Kidney glomerular epithelial cell (primary cell): Measurements from ENCODE around the gene PGF.

Experiments
- DNase-seq: peaks from one replicate; lab custom pipeline; 2025; lab: John Stamatoyannopoulos, UW

PGF gene

DNA sequence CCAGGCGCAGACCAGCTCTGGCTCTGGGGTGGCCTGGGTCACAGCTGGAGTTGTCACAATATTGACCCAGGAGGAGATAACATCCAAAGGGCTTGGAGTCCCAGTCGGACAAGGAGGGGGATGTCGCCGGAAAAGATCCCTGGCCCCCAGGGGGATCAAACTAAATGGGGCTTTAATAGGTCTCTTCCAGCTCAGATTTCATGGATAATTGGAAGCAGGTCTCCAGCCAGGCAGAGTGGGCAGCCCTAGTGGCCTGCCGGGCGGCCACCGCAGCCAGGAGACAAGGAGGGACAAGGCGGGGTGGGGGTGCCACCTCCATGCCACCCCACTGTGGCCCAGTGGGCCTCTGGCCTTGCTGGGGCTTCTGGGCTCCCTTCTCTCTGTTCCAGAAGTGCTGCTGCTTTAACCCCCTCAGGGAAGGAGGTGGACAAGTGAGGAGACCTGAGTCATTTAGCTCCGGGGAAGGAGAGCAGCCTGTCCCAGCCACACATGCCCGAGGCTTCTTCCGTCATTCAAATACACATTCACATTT is 23.1 kb upstream of the PGF start:
- no peak for DNase-seq

DNA sequence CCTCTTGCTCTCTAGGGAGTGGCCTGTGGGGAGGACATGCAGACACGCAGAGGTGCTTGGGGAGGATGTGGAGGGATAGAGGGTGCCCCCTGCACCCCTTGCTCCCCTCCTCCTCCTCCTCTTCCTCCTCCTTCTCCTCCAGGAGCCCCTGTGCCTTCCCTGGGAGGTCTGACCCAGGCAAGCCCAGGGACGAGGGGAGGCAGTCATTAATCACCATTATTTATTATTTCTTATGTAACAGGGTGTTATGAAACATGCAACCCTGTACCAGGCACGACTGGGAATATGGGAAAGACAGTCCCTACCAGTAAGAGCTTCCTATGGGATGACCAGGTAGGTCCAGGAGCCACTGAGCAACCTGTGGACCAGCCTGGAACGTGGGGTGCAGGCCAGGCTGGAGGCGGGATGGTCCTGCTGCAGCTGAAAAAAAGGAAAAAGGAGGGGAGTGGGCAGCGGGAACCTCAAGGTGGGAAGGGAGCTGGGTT is 22.5 kb upstream of the PGF start:
- no peak for DNase-seq

DNA sequence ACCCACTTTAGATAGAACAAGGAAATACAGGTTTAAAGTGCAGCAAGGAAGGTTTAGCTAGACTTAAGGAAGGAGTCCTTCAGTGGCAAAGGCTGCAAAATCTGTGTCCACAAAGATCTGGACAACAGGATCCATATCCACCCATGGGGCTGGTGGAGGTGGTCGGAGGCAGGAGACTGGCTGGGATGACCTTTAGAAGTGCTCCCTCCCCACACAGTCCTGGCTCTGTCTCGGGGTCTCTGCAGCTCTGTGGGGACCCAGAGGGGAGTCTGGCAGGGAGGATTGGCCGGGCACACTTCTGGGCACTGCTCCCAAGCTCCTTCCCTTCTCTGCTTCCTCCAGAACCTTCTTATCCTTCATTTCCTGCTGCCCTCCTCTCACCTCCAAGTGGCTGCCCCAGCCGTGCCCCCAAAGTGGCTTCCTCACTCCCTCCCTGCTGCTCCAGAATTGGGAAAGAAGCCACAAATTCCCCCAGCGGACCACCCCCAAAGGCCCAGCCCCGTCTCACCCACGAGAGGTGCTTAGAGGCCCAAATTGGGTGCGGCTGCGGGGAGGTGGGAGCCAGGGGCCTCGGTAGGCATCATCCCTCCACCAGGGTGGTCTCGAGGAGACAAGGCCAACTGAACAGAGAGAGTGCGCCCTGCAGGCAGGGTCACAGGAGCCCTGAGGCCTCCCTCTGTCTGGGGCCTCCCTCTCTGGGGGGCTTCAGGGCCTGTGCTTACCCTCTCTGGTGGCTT is 21.9 kb upstream of the PGF start:
- no peak for DNase-seq

DNA sequence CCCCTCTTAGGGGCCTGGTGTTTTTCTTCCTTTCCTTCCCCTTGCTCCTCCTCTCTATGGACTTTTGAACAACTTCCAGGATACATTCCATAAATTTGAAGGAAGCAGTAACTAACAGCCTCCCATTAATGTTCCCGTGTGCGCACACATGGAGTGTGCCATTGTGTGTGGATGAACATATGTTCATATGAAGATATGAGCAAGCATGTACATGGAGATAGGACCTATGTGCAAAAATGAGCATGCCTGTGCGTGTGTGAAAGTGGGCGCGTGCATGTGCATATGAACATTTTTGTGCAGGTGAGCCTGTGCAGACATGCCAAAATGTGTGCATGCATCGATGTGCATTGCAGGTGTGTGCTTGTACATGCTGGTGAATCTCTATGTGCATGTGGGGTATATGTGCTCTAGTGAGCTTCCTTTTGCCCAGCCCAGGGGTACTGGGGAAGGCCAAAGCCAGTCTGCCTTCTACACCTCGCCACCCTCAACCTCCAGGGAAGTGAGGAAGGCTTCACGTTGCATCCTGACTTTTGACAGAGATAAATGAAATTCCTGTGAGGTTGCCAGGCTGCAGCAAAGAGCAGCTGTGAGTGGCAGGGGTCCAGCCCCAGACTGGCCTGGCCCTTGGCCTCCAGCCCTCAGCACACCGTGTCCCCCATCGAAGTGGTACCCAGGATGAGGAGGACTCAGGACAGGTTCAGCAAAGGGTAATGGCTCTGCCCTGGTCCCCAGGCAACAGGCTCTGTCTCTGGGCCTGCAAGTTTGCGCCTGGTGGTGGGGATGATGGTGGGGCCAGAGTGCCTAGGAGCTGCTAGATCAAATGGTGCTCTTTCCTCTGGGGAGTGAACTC is 21.1 kb upstream of the PGF start:
- no peak for DNase-seq

DNA sequence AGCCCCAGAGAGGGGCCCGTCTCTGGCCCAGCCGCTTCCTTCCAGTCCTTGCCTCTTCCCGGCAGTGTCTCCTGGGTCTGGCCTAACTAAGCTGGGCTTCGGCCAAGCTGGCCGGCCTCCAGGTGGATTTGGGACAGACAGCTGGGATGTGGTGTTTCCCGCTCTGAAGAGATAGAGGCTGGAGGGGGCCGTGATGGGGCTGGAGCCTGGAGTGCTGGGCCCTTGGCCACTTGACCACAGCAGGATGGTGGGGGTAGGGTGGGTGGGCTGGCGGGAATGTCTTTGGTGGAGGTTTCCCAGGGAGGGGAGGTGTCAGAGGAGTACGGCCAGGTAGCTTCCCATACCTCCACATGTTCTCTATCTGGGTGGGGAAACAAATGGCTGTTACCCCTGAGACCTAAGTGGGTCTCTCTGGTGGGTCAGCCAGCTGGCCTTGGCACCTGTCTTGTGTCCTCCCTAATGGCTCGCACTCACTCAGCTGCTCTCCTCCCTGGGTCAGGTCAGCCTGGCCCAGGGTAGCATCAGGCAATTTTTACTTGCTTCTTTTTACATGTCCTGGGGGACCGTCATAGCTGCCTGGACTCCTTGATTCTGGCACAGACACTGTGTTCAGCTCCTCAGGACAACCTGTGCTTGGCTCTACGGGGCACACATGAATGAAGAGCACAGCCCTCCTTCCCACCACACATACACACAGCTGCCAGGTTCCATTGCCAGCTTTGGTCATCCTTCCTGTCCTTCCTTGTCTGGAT is 19.8 kb upstream of the PGF start:
- DNase-seq, result no peak

DNA sequence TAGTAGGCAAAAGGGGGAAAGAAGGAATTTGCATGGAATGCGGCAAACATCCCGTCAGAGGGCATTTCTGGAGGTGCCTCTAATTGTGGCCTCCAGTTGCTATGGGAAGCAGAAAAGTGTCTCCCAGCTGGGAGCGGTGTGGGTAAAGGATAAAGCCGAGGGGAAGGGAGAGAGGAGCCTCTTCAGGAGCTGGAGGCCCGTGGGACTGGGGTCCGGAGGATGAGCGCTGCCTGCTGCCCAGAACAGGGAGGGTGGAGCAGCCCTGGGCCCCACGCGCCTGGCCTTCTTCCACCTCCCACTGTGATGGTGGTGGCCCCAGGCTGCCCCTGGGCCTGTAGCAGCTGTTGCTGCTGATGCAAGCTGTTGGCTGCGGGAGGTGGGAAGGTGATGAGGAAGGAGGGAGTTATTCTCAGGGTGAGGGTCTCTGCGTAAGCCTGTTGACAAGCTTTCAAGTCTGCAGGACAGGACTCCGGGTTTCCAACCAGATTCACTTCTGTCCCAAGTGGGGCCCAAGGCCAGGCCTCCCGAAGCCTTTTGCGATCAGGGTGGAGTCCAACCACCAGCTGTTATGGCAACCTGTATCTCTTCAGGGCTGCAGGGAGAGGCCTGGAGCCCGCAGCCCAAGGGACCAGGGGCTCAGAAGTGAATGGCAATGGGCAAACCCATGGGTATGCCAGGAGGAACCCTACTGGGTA is 19.1 kb upstream of the PGF start:
- DNase-seq, result no peak

DNA sequence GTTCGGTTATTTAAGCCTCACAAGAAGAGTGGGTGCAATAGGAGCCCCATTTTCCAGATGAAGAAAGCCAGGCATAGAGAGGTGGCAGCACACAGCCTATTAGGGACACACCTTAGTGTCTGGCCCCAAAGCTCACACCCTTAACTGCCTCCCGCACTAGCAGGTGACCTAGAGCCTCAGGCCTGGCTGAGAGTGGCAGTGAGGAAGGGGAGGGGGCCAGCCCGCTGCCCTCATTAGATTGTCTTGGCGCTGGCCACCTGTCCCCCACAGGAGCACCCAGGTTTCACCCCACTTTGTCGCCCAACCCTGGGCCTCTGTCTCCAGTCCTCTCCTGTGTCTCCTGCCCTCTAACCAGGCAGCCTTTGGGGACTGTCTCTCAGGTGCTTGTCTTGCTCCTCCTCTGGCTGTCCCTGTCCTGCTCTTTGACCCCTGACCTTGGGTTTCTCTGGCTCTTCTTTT is 18.5 kb upstream of the PGF start:
- no peak for DNase-seq

DNA sequence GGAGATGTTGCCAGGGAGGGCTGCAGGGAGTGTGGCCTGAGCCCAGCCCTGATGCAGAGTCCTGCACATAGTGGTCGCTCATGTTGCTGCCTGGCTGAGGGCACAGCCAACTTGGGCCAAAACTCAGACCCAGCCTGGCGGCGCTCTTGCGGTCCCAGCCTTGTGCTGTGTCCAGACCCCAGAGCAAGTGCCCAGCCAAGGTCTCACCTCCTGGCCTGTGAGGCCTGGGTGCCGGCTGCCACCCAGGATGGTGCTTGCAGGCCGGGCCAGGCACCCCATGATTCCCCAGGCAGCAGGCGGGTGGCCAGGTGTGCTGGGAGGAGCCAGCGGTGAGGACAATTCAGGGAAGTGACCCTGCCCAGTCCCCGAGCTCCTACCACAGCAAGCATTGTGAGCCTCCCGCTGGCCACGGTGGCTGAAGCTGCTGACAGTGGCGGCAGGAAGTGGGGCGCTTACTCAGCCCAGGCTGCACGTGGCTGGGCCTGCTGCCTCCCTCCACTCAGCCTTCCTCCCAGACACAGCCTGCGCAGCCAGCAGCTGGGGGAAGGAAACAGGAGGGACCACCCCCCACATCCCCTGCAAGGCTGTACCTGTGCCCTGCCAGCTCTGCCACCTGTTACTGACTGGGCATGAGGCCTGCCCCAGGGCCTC is 17.7 kb upstream of the PGF start:
- DNase-seq, result no peak

DNA sequence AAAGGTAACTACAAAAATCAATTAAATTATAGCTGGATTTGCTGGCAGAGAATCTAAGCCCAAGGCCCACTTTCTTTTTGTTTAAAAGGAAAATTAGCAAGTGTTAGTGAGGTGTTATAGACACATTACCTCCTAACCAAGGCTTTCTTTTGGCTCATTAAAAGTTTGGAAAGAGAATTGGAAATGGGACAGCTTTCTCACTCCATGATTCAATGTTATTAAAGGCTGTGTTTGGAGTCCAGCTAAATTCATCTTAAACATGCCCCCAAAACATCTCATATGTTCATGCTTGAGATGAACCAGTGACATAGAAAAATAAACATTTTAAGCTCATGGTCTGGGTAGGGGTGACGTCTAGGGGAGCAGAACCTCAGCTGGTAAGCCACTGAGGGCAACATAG is 13.4 kb upstream of the PGF start:
- no peak for DNase-seq

DNA sequence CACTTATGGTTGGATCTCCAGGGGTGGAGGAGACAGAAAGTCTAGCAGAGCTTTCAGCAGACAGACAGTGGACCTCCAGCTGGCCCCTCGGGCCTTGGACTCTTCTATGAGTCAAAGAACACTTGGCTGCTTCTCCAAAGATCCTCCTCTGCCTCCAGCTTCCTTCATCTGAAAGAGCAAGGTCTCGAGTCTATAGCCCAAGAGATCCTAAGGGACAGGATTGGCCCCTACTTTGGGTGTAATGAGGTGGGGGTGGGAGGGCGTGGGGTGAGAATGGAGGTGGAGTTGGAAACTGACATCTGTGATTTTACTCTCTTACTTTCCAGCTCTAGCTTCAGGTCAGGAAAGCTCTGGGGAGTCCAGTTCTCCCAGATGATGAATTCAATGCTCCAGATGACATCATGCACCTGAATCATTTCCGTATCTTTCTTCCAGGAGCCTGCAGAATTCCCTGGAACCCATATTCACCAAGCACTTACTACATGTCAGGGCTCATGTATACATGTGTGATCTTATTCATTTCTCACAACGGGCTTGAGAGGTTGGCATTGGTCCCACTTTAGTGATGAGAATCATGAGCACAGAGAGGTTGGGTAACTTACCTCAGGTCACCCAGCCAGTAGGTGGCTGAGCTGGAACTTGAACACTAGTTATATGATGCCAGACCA is 10.2 kb upstream of the PGF start:
- DNase-seq, result no peak

DNA sequence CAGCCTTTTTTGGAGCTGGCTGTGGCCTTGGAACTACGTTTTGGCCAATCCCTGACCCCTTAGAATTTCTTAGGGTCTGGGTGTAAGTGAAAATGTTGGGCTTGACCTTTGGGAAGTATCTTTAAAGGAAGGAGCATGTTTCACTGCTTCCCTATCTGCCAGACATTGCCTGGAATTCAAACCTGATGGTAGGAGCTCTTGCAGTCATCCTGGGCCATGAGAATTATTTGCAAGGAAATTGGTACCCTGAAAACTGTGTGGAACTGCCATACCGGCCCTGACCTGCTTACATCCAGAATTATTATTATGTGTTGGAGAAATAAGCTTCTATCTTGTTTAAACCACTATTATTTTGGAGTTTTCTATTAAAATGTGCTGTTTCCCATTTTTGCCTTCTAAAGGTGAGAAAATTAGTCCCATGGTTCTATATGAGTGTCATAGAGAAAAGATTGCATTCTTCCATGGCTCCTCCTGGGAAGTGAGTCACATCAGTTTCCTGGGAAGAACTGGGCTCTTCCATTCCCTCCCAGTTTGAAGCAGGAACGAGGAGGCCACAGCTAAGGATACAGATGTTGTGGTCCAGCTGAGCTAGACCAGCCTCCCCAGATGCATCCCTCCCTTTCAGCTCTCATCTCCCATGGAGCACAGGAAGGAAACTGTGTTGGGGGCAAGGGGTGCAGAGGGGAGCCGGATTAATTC is 9.5 kb upstream of the PGF start:
- no peak for DNase-seq

DNA sequence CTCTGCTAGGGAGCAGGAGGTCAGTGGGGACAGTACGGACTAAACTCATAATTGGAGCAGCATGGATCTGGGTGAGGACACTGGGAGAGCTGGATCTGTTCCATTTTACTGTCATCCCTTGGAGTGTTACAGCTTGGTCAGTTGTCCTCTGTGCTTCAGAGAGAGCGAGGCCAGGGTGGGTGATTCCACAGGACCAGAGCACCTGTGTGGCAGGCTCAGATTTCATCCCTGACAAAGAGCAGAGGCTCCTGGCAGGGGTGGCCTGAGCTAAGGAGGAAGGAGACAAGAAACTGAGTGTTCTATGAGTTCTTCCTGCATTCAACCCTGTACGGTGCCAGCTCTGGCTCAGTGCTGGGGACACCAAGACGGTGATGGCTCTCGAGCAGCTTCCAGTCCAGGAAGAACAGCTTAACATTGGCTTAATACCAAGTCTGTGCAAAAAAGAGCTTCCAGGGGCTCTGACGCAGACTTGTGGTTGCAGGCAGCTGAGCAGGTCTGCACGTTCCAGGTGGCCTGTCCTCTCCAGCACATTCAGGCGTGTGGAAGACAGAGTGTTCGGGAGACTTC is 8.4 kb upstream of the PGF start:
- no peak for DNase-seq

DNA sequence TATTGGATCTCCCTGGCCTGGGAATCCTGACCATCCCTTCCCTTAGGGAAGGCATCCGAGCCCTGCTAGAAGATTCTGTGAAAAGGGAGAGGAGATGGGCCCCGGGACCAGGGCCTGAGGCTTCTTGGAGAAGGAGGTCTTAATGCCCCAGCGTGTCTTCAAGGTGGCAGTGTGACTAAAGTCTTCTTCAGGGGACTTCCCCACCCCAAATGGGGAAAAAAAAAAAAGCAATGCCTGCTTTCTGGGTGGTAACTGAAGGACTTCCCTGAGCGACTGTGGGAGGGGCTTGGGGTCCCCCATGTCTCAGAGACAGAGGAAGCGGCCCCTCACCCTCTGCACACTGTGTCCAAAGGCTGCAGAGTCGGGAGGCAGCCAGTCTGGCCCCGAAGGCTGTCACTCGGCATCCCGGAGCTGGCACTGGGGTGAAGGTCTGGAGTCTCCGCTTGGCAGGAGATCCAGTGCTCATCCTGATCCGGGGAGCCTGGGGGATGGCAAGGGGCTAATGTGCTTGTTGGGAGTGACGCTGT is 7.8 kb upstream of the PGF start:
- no peak for DNase-seq

DNA sequence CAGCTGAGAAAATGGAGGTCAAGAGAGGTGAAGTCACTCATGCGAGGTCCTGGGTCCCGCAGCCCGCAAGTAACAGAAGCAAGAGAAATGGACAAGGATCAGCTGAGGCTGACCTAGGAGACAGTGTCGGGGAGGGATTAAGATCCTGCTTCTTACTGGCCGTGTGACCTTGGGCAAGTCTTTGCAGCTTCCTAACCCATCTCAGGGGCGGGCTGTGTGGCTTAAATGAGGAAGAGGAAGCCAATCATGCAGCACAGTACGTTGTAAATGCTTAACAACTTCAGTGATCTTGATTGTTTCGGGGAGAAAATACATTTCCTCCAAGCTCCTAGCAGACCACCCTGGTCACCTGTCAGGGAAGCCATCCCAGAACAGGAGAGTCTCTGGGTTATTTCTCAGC is 7.1 kb upstream of the PGF start:
- no peak for DNase-seq

DNA sequence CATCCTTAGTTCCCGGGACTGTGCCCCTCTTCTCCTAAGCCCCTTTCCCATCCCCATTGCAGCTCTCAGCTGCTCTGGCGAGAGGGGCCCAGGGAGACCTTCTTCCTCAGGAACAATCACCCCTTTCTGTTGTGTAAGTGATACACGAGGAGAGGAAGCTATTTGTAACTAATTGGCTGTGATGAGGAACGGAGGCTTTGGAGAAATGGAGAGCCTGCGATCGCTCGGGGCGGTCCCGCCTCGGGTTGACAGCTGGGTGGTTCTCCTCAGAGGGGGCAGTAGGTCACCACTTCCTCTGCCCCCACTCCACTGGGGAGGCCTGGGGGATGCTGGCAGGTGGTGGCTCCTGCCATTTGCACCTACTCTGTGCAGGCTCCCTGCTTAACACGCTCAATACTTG is 6.6 kb upstream of the PGF start:
- no peak for DNase-seq

DNA sequence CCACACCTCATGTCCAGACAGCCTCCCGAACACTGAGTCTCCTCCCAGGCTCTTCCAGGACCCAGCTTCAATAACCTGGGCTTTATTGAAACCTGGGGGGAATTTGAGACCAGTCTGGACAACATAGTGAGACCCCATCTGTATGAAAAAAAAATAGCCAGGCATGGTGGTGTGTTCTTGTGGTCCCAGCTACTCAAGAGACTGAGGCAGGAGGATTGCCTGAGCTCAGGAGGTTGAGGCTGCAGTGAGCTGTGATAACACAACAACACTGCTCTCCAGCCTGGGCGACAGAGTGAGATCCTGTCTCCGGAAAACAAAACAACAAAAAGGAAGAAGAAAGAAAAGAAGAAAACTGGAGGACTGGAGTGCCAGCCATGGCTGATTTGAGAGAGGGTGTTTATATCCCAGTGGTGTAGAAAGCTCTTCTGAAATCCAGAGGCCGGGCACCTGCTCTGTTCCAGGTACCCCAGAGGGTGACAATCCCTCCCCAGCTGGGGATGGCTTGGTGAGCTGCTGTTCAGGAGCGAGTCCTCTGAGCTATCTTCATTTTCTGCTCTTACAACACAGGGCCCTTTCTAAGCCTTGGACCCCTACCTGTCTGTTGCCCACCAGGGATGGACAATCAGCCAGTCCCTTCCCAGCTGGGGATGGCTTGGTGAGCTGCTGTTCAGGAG is 6.0 kb upstream of the PGF start:
- no peak for DNase-seq

DNA sequence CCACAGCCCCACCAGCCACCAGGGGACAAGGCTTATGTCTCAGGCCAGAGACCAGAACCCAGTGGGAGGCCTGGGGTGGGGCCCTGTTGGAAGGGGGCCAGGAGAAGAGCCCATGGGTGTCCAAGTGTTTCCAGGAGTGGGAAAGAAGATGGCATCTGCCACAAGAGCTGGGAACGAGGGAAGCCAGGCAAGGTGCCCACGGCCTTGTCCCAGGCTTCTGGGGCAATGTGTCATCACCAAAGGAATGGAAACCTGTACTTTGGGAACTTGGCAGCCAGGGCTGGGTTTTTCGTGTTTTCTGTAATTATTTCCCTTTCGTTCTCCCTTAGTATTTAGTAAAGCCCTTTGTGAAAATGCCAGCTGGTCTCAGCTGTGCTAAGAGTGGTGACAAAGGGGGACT is 5.3 kb upstream of the PGF start:
- DNase-seq, result no peak

DNA sequence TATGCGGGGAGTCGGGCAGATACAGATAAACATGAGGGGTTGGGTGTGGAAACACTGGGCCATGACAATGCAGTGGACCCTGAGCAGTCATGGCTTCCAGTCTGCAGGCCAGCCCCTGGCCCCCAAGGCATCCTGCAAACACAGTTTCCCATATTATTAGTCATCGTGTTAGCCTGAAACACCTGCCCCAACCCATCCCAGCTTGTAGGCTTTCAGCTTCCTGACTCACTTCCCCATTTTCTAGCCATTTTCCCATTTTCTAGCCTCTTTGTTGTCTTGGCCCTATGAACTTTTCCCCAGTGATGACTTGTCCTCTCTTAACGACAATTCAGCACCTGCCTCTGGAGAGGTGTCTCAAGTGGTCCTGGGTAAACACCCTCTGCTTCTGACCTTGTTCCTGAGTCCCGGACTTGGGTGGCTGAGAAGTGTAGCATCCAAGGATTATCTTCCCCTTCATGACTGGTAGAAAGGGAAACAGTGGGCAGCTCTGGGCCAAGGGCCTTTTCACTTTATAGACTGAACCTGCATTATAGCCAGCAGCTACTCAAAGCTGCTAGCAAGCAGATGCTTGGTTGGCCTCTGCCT is 4.3 kb upstream of the PGF start:
- DNase-seq, result no peak
